GDM1 (cell line): ENCODE results near the gene FGF14.

Source experiments
- DNase-seq: peaks from one replicate; lab custom pipeline; 2025; lab: John Stamatoyannopoulos, UW

Gene FGF14

GRCh38 chr13:102367836-102368235, 34.0 kb downstream of the FGF14 start:
- DNase-seq, result no peak

DNA sequence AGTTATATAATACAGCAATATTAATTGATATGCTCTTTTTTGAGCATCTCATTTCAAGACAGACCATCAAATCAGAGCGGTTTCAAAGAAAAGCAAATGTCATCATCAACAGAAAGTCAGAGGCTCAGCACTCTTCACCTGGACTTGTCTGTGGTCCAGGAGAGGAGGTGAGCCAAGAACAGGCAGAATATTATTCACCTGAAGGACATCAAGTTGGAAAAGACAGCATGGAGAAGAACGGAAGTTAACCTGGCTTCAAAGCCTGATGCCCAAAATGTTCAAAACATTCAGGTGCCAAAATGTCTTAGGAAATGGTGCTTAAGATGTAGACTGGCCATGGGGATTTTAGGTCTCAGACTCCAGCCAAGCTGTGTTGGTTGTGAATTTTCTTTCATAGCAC, 40.7 kb downstream of the FGF14 start:
- no peak for DNase-seq

DNA sequence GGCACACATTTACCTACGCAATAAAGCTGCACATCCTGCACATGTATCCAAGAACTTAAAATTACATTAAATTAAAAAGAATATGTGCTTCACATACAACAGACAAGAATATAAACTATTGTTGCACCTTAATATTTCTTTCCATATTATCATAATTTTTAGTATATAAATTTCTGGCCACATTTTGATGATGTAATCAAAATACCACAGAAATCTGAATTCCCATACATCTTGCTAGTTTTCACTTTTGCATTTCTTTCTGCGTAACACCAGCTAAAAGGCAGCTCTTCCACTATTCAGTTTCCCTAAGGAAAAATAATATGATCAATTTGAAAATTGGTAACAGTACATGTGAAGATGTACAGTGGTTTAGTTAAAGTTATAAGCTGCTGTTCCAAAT, 42.6 kb downstream of the FGF14 start:
- DNase-seq, result no peak

DNA sequence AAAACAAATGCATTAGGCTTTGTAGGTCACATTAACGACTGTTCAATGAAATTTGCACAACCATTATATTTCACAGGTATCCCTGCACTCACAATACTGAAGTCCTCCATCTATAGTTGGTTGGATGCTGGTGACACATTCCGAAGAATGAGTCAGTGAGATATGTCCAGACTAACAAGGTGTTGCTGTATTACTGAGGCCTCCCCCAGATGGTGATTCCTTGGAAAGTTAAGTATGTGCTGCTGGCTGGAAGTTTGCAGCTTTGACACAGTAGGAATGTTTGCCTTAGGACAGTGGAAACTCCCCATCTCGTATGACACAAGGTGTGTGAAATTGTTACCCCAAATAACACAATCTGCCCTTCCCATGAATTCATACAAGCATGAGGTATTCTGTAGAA, 46.6 kb downstream of the FGF14 start:
- DNase-seq, result no peak

DNA sequence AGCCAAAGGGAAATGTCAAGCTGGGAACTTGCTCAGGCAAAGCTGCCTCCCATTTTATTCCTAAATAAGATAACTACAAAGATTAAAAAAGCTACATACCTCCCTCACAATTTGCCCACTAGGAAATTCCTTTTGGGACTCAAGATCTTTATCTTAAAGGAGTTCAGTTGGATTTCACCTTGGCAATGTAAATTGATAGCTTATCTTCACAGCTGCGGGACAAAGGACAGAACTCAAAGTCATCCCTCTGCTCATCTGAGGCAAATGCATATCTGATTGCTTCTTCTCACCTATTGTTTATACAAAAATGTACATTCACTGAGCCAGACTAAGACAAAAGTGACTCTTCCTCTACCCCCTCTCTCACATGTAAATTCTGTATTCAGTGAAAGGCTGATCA, 47.8 kb downstream of the FGF14 start:
- no peak for DNase-seq

DNA sequence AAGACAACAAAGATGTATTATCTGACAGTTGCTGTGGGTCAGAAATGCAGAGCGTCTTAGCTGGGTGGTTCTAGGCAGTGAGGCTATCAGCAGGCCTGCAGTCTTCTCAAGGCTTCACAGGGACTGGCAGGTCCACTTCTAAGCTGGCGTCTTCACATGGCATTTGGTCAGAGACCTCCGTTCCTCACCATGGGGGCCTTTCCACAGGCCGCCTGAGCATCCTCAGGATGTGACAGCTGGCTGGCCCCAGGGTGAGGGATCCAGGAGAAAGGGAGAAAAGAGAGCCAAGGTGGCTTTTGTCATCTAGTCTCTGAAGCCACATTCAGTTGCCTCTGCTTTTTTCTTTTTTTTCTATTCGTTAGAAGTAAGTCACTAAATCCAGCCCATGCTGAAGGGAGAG, 50.3 kb downstream of the FGF14 start:
- no peak for DNase-seq

DNA sequence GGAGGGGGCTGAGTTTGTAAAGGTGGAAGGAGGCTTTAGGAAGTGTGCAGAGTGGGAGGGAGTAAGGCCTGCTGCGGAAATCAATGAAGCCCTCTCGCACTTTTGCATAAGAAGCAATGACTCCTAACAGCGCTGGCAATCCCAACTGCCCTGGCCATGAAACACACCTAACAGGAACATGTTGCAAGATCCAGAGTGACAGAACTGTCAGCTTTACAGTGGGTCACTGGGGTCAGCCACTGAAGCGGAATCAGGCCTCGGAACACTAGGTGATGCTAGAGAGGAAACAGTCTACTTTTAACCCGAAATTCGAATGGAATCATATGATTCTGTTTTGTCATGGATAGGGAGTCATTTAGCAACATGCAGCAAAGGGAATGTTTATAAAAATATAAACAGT, 54.4 kb downstream of the FGF14 start:
- no peak for DNase-seq

GRCh38 chr13:102346769-102347168, 55.1 kb downstream of the FGF14 start:
- no peak for DNase-seq

DNA sequence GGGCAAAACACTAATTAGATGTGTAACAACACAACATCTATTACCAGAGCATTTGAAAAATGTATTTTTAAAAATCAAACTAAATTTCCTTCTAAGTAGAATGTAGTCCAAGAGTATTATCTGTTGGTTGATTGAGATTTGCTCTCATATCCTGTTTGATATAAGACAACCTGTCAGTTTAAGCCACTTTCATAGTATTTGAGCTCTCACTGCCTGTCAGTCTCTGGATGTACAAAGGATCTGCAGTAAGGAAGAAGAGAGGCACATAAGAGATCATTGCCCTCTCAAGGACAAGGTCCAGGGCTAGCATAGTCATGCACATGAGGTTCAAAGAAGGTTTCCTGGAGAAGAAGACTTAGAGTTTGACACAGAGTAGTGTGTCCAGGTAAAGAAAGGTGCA, 57.4 kb downstream of the FGF14 start:
- no peak for DNase-seq

- DNase-seq, result no peak
Measured at GRCh38 chr13:102333320-102334198, 68.3 kb downstream of the FGF14 start.

- no peak for DNase-seq
Measured at GRCh38 chr13:102328909-102329308, 72.9 kb downstream of the FGF14 start.

DNA sequence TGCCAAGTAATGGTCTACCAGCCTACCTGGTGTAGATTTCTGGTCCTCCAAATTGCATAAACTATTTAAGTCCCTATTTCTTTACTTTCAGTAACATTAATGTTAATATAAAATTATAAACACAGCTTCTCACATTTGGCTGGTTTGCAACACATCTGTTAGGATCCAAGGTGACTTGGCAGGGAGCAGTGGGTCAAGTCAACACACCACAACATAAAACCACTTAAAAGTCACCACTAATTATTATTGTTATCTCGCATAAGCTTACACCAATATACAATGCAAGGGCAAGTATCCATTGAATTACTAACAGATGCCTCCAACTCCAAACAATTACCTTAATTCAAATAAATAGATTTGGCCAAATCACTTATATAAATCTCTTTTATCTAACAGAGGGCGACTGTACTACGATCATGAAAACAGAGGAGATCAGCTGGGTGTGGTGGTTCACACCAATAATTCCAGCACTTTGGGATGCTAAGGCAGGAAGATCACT, 74.7 kb downstream of the FGF14 start:
- DNase-seq, result no peak

- no peak for DNase-seq
Measured at GRCh38 chr13:102326381-102327118, 75.3 kb downstream of the FGF14 start.

GRCh38 chr13:102325321-102325720, 76.5 kb downstream of the FGF14 start:
- no peak for DNase-seq

DNA sequence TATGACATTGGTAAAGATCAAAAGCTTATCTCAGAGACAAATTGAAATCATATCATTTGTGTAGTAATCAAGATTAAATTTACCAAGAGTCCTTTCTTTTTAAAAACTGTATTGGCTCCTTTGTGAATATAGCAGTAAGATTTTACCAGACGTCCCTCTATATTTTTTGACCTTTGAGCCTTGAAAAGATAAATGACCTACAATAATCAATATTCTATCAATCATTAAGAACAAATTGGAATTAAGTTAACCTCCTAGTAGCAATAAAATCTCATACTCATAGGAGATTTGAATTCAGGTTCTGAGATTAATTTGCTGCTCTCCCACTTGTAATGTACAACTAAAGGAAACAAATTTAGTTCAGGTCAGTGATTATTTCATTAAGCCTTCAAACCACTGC, 78.3 kb downstream of the FGF14 start:
- no peak for DNase-seq

DNA sequence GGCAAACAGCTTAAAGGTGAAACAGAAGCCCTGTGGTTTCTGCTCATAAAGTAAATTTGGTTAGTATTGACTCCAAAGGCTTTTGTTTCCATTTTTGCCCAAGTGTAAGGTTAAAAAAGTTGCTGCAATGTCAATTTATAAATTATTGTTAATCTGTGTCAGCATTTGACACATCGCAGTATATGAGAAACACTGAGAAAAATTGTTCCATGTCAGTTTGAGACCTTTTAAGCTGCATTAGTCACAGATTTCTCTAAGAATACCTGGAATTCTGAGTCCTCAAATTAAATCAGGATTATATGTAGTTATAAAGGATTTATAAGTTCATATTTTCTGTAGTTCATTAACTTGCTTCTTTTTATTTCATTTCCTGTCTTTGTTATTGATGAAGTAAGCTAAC, 78.8 kb downstream of the FGF14 start:
- DNase-seq, result no peak

DNA sequence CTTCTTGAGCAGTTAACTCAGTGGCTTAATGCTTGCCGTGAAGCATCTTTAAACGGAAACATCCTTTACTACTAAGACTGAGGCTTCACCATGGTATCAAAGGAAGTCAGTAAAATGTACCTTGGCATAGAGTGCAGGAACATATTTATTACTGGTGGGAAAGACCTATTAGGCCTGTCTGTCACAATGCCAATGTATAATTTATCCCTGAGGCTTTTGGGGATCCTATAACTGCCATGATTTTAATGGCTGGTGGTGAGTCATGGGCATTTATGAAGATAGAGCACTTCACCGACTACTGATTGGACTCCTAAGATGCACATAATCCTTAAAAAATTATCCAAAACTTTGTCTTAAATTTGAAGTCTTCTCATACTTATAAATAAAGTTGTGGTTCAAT, 79.6 kb downstream of the FGF14 start:
- no peak for DNase-seq

- DNase-seq, result no peak
Measured at GRCh38 chr13:102318233-102318632, 83.6 kb downstream of the FGF14 start.

DNA sequence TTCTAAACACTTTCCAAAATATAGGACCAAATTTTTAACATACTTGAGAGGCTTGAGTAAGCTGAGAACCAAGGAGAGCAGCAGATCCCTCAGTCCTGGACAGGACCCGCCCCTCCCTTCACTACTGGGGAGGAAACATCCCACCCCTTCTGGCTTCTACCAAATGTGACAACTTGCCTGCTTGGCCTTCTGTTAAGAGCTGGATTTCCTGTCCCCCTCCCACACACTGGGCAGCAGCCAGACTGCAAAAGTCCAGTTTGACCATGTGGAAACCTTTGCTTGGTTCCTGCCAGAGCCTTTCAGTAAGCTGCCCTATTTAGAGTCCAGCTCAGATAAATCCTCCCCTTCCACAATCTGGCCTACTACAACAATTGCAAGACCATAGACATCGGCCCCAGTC, 84.3 kb downstream of the FGF14 start:
- no peak for DNase-seq

DNA sequence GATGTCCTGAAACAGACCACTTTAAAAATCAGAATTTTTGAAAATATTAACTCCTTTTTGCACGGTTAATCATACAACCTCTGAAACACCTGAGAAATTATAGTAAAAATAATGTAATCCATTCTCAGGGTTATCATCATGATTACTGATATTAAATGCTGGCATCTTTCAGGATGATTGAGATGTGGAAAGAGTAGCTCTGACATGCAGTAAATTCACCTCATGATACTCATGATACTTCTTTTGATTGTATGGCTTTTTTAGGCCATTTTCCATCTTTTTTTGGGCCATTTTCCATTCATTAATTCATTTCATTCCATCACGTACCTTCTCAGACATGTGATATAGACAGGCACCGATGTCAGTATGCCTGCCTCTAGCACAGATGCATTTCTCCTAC, 85.1 kb downstream of the FGF14 start:
- no peak for DNase-seq

GRCh38 chr13:102312841-102313240, 89.0 kb downstream of the FGF14 start:
- no peak for DNase-seq

DNA sequence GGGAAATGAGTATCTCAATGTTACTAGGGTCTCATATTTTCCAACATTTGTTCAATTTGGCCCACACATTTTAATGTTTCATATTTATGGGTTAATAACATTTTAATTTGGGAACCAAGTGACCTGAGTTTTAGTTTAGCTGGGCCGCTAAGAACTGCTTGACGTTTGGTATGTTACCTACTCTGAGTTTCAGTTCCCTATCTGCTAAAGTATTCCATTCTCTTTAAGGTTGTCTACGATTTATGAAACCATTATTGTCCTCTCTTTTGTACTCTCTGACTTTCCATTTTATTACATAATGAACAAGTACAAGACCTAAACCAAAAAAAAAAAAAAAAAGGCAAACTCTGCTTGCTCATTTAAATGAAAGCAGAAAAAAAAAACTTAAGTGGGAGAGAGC, 89.9 kb downstream of the FGF14 start:
- DNase-seq, result no peak

DNA sequence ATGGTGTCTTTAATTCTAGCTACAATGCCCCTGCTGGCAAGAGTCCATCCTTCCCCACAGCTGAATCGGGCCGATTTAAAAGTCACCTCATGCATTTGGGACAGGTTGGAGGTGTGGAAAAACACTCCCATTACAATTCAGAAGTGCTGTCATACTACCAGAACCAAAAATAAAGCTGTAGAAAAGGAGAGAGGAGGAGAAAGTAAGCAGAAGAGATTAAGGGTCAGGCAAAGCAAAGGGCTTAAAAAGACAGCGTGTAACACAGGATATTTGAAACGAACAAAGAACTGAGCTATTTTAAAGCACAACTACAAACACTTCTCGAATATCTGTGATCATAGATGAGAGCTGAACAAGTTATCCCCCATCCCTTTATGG, 90.4 kb downstream of the FGF14 start:
- no peak for DNase-seq
